Measurements from ENCODE around the gene MAST4.

- TF ChIP-seq CTCF (IDR thresholded peaks at IDR 0.05; ENCODE audit: low read length) (no peak), EZH2phosphoT487 (IDR thresholded peaks at IDR 0.05; ENCODE audit: low read length) (no peak)
Observed at GRCh38 chr5:67173959-67174358, 577.8 kb downstream of the MAST4 start.

Data from MM.1S (cell line).